Thyroid gland (tissue), 4 donors: ENCODE measurements around the gene AAMP.

Experiments
- CTCF ChIP-seq, 6 experiments: fragments of 200-600 bp in 3 of 6; fragments of 450-650 bp in 3 of 6; sonication (generic) in 3 of 6; IDR thresholded peaks; one replicate each; pipeline ENCODE4 v1.5.1; 2016 to 2019; ENCODE audit warnings: antibody characterized with exemption in 6 of 6, mild to moderate bottlenecking in 2 of 6, inconsistent platforms in 1 of 6, moderate library complexity in 1 of 6
- POLR2A ChIP-seq, 2 donors: fragments of 450-650 bp; IDR thresholded peaks; one replicate each; pipeline ENCODE4 v1.6.1; 2017; ENCODE audit warnings: antibody characterized with exemption in 2 of 2, mild to moderate bottlenecking in 2 of 2, moderate library complexity in 1 of 2

DNA sequence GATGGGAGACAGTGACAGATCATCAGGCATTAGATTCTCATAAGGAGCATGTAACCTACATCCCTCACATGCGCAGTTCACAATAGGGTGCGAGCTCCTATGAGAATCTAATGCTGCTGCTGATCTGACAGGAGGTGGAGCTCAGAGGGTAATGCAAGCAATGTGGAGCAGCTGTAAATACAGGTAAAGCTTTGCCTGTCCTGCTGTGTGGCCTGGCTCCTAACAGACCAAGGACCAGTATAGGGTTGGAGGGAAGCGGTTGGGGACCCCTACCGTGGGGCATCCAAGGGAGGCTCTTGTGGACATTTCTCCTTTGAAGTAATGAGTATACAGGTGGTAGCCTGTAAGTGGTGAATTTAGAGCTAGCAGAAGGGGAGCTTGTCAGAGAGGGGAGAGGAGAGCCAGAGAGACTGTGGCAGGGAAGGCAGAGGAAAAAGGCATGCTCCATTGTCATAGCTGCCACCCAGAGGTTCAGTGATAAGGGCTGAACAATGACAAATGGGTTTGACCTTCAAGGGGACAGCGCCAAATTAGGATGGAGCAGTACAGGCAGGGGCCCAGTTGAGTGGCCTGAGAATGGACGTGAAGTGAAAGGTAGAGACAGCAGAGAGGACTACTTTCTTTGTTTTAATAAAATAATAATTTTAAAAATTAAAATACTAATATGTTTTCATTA, 37.6 kb upstream of the AAMP start:
- TF ChIP-seq CTCF (IDR thresholded peaks at IDR 0.05): no peak
- TF ChIP-seq POLR2A (IDR thresholded peaks at IDR 0.05): no peak
